ENCODE data around the gene NMRK1.

GRCh38 chr9:75120686-75121085, 32.7 kb upstream of the NMRK1 start:
- TF ChIP-seq POLR2A (IDR thresholded peaks at IDR 0.05) (no peak), CTCF (IDR thresholded peaks at IDR 0.05) (no peak)

All from uterus (tissue), 2 donors.